HG02970 (cell line): ENCODE data around the gene FBXO5.

ENCODE experiments used
- ATAC-seq: cut with Tn5 transposase; IDR thresholded peaks from one replicate; pipeline ENCODE4 v1.9.1; 2021; ENCODE audit warnings: mild to moderate bottlenecking, moderate library complexity, moderate number of reproducible peaks; ENCODE audit not compliant: unreplicated experiment, low FRiP score

Gene FBXO5

DNA sequence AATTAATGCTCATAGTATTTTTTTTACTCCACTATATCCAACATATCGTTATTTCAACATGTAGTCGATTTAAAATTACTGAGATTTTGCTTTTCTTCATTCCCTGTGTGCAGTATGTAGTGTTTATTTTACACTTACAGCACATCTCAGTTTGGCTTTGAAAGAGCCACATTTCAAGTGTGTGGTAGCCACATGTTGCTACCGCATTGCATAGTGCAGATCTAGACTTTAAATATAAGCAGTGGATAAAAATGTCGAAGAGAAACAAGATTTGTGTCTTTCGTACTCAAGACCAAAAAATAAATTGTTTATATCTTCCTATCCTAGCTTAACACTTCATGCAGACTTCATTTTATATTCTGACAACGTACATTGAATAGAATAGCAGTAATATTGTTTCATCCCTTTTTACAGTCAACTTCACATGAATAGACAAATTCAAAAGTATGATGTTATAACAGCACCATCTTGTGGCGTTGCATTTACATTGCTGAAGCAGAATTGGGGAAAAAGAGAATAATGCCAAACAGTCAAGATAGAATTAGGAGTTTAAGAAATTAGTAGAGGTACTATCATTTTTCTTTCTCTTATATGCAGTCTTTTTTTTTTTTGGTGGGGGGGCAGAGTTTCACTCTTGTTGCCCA is 29.9 kb downstream of the FBXO5 start:
- ATAC-seq, result no peak

- no peak for ATAC-seq
Observed at GRCh38 chr6:152952045-152952444, 30.8 kb downstream of the FBXO5 start.

DNA sequence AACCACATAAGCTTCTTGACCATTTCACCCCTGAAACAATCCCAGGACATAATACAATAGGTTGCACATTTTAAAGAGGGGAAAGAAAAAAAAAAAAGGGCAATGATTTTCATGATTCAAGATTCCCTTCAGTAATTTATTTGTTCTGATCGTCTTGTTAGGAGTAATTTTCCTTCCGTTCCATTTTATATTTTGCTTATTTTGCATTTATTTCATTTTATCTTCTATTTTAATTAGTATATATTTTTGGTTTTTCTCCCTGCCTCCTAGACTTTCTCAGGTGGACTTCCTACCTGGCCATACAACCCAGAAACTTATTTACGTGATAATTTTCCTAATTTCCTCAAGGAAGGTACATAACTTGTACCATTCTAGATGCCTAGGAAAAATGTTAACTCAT is 32.6 kb downstream of the FBXO5 start:
- ATAC-seq, result no peak

DNA sequence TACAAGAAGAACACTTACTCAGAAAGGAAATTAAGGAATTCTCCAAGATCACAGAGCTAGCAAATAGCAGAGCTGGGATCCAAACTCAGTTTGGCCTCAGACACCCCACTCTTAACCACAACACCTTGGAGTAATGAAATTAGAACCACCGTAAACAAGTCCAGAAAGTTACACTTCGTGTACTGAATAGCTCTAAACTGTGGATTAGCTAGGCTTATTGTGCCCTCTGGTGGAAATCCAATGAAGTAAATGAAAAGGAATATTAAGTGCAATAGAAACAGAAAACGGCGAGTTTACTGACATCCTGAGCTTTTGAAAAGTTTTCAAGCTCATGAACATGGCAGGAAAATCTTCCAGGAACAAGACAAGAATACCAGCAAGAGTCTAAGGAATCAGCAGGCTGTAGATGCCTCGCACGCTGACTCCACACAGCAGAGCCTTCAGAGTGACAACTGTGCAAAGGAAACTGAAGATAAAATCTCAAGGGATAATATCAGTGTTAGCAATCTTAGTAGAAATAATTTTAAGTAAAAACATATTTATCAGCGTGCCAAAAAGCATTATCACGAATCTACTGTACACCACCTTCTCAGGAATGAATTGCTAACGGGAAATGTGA is 34.6 kb downstream of the FBXO5 start:
- ATAC-seq, result no peak

DNA sequence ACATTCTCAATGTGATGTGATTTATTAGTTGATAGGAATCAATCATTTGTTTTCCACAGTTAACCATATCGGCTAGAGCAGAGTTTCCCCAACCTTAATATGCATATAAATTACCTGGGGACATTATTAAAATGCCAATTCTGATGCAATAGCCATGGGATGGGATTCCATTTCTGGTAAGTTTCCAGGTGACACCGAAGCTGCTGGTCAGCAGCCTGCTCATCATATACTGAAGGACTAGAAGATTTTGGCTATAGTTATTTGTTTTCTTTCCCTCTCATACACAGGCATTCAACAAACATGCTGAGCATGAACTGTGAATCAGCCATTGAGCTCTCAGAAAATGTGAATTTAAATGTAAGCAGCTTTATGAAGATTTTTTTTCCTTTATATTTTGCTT is 35.8 kb downstream of the FBXO5 start:
- no peak for ATAC-seq

DNA sequence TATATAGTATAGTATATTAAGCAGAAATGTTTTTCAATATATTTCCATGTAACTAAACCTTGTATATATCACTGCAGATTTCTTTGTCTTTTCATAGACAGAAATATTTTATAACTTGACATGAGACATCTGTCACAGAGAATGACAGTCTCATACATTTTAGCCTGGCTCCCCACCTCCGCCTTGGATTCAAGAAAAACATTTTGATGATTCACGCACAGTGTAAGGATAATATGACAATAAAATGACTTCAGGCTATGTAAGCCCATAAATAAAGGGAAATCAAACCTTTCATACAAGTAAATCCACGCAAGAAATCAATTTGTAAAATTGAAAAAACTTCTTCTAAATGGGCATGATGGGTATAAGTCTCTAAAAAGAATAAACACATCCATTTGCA is 36.4 kb downstream of the FBXO5 start:
- ATAC-seq, result no peak

DNA sequence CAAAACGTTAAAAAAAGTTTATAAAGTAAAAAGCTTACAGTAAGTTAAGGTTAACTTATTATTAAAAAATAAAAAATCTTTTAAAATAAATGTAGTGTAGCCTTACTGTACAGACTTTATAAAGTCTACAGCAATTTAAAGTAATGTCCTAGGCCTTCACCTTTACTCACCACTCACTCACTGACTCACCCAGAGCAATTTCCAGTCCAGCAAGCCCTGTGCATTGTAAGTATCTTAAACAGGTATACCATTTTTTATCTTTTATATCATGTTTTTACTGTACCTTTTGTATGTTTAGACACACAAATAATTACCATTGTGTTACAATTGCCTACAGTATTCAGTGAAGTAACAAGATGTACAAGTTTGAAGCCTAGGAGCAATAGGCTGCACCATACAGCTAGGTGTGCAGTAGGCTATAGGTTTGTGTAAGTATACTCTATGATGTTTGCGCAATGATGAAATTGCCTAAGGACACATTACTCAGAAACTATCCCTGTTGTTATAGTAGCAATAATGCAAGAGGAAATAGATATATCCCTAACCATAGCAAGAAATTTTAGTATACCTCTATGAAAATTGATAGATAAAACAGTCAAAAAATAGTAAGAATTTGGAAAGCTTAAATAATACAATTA is 39.5 kb downstream of the FBXO5 start:
- no peak for ATAC-seq

DNA sequence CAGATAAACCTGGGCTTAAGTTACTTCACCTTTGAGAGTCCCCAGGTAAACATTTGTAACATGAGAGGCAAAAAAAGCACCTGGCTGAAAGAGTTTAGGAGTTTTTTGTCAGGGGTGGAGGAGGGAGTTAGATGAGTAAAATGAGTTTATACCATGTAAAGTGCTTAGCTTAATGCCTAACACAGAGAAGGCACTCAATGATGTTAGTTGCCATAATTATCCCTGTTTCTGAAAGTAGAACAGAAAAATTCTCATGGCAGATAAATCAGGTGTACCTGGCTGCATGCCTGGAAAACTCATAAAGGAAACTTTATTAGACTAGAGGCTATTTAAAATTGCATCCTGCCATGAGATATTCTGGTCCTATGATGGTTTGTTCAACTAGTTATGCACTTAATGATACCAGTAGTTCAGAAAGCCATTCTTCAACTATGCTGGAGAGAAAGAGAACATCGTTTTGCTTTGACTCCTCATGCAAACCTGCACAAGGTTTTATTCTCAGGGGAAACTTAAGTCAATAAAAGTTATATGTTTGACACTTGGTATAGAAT is 40.4 kb downstream of the FBXO5 start:
- ATAC-seq, result no peak

- no peak for ATAC-seq
Observed at GRCh38 chr6:152941746-152942145, 41.1 kb downstream of the FBXO5 start.

- ATAC-seq, result no peak
Observed at GRCh38 chr6:152932865-152933264, 50.0 kb downstream of the FBXO5 start.

GRCh38 chr6:152922706-152923105 is 60.1 kb downstream of the FBXO5 start:
- no peak for ATAC-seq
